NOMO-1 treated with dmso at 0.1 percent for 144 hours (cell line): ENCODE measurements around the gene TET2.

ENCODE experiments used
- DNase-seq: peaks from one replicate; lab custom pipeline; 2025; ENCODE audit not compliant: unreplicated experiment; lab: John Stamatoyannopoulos, UW

Gene TET2

GRCh38 chr4:105230287-105230686 lies 83.6 kb downstream of the TET2 start:
- no peak for DNase-seq

DNA sequence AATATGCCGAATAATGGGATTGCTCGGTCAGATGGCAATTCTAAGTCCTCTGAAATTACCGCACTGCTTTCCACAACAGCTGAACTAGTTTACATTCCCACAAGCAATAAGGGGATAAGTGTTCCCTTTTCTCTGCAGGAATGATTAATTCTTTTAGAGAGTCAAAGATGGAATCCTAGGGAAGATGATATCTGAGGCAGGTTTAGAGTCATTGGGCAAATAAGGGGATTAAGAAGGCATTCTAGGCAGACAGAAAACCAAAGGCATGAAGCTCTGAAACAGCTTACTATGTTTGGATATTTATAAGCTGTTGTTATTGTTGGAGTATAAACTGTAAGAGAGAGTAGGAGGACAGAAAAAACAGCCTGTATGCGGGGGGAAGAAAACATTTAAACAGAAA lies 85.7 kb downstream of the TET2 start:
- DNase-seq, result no peak

DNA sequence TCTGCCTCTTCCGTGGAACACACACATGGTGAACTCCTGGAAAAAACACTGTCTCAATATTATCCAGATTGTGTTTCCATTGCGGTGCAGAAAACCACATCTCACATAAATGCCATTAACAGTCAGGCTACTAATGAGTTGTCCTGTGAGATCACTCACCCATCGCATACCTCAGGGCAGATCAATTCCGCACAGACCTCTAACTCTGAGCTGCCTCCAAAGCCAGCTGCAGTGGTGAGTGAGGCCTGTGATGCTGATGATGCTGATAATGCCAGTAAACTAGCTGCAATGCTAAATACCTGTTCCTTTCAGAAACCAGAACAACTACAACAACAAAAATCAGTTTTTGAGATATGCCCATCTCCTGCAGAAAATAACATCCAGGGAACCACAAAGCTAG lies 87.9 kb downstream of the TET2 start:
- DNase-seq, result no peak

GRCh38 chr4:105236202-105236915 lies 89.7 kb downstream of the TET2 start:
- no peak for DNase-seq

DNA sequence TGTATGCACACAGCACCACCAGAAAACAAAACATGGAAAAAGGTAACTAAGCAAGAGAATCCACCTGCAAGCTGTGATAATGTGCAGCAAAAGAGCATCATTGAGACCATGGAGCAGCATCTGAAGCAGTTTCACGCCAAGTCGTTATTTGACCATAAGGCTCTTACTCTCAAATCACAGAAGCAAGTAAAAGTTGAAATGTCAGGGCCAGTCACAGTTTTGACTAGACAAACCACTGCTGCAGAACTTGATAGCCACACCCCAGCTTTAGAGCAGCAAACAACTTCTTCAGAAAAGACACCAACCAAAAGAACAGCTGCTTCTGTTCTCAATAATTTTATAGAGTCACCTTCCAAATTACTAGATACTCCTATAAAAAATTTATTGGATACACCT lies 90.2 kb downstream of the TET2 start:
- DNase-seq, result no peak

GRCh38 chr4:105240037-105240436 lies 93.4 kb downstream of the TET2 start:
- no peak for DNase-seq

GRCh38 chr4:105241451-105241850 lies 94.8 kb downstream of the TET2 start:
- DNase-seq, result no peak

GRCh38 chr4:105243446-105243845 lies 96.8 kb downstream of the TET2 start:
- no peak for DNase-seq

DNA sequence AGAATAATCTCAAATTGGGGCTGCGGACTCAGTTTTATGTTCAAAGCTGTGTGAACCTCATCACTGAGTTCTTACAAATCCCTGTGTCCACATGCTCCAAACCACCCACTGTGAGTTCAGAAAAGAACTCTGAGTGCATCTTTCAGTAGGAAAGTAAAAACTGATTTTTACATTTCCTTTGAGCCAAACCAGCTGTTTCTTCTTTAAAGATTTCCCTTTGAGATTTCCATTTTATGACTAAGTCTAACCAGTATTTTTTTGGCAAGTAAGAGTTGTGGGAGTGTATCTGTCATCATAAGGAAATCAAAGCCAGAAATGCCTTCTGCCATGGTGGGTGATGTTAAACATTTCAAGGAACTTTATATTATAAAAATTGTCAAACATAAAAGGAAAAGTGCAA lies 100.0 kb downstream of the TET2 start:
- no peak for DNase-seq

GRCh38 chr4:105248613-105249012 lies 101.9 kb downstream of the TET2 start:
- DNase-seq, result no peak

GRCh38 chr4:105257817-105258495 lies 111.3 kb downstream of the TET2 start:
- DNase-seq, result no peak

GRCh38 chr4:105265689-105266088 lies 119.0 kb downstream of the TET2 start:
- no peak for DNase-seq

- DNase-seq, result no peak
Measured at GRCh38 chr4:105267280-105267679, 120.6 kb downstream of the TET2 start.

- DNase-seq, result no peak
Measured at GRCh38 chr4:105272002-105272401, 125.3 kb downstream of the TET2 start.

DNA sequence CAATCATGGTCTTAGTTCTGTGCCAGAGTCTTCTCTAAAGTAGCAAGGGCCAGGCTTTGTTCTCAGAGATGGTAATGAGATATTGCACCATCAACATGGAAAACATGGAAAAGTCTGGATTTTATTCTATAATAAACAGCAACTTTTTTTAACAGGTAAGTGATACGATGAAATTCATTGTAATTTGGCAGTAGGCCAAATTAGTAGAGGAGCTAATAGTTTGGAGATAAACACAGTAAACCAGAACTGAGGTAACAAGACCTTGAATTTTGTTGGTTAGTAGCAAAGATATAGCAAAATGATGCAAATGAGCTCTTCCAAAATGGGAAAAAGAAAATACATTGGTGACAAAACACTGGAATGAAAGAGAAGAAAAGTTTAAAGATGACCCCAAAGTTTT lies 126.6 kb downstream of the TET2 start:
- no peak for DNase-seq

- no peak for DNase-seq
Measured at GRCh38 chr4:105274090-105274489, 127.4 kb downstream of the TET2 start.

DNA sequence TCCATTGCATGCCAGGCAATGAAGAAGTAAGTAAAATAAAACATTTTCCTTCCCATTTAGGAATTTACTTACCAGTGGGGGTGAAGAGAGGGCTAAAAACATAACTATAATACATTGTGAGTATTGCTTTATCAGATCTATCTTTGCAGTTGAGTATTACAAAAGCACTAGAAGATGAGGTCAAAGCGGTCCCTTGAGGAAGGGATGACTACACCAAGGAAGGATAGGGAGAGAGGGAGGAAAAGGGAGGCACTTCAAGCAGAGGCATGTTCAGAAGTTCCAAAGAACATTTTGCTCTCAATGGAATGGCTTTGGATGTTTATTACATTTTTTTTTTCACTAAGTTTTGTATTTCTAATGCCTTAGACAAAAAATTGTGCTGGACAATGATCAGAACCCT lies 127.8 kb downstream of the TET2 start:
- DNase-seq, result no peak

DNA sequence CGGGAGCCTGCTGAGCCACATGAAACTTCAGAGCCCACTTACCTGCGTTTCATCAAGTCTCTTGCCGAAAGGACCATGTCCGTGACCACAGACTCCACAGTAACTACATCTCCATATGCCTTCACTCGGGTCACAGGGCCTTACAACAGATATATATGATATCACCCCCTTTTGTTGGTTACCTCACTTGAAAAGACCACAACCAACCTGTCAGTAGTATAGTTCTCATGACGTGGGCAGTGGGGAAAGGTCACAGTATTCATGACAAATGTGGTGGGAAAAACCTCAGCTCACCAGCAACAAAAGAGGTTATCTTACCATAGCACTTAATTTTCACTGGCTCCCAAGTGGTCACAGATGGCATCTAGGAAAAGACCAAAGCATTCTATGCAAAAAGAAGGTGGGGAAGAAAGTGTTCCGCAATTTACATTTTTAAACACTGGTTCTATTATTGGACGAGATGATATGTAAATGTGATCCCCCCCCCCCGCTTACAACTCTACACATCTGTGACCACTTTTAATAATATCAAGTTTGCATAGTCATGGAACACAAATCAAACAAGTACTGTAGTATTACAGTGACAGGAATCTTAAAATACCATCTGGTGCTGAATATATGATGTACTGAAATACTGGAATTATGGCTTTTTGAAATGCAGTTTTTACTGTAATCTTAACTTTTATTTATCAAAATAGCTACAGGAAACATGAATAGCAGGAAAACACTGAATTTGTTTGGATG lies 129.9 kb downstream of the TET2 start:
- no peak for DNase-seq

GRCh38 chr4:105277702-105278101 lies 131.0 kb downstream of the TET2 start:
- no peak for DNase-seq

GRCh38 chr4:105279314-105279713 lies 132.6 kb downstream of the TET2 start:
- DNase-seq, result no peak

GRCh38 chr4:105280338-105281123 lies 133.9 kb downstream of the TET2 start:
- no peak for DNase-seq

DNA sequence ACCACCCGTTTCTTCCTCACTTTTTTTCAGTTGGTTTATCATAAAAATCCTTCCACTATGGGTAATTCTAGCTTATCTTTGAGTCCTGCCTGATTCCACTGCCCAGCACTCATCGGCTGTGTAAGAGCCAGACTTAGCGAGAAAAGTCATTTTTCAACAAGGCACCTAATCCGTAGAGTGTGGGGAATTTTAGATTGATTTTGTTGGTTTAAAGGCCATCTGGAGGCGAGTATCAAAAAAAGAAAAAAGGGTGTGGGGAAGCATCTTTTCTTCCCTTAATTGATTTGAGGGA lies 134.4 kb downstream of the TET2 start:
- DNase-seq, result no peak
